H1 (cell line): ENCODE measurements around the gene CHSY1. TPM values are rescaled to one million over a fixed set of nuclear protein-coding genes. Genes with fewer than 3 reads are reported as not detected.

ENCODE experiments used
- CBX5 ChIP-seq: fragments of 300-800, 300-1000 bp; sonication (generic); IDR thresholded peaks from 2 replicates; pipeline ENCODE4 v1.7.1; 2016; ENCODE audit warnings: antibody characterized with exemption, low read length, low read depth
- JUND ChIP-seq: IDR thresholded peaks from 2 replicates; pipeline ENCODE4 v1.6.1; 2011; ENCODE audit warnings: mild to moderate bottlenecking, improper control_type of control experiment, low read length
- SUZ12 ChIP-seq: fragments of 200-600 bp; sonication (generic); IDR thresholded peaks from 2 replicates; pipeline ENCODE4 v1.6.1; 2012; ENCODE audit warnings: mild to moderate bottlenecking, inconsistent platforms, low read length, moderate library complexity, mixed read lengths
- polyA plus RNA-seq, 7 experiments: library from polyadenylated mRNA; depleted of rRNA in 3 of 7; stranded (reverse) in 5 of 7; unstranded in 2 of 7; fragments of >200 nt in 5 of 7; fragments of 200-250 nt in 2 of 7; gene quantifications; 1 replicate in 5 of 7; 2 replicates in 1 of 7; 4 replicates in 1 of 7; pipeline versions ENCODE4 v1.2.1 to v1.2.3, GENCODE V29; 2011 to 2013; ENCODE audit warnings: missing spikeins in 2 of 7, mixed read lengths in 2 of 7
- total RNA-seq: library from RNA; stranded (reverse); fragmentation: NEBNext Ultra II Directional; extraction: Animal tissue kit (Norgen Biotek cat#: 25700); gene quantifications from 2 replicates; pipeline ENCODE4 v1.2.1, GENCODE V29; 2021
- TF ChIP-seq, protein P1 (sequence below), 3 experiments: IDR thresholded peaks; 1 replicate in 2 of 3; 2 replicates in 1 of 3; pipeline versions ENCODE4 v1.5.1 to v1.6.1; 2011; ENCODE audit warnings: low read length in 3 of 3, mild to moderate bottlenecking in 3 of 3, inconsistent platforms in 2 of 3, low read depth in 1 of 3, moderate library complexity in 1 of 3; ENCODE audit not compliant: insufficient read depth in 1 of 3; ENCODE audit errors: control extremely low read depth in 1 of 3
- TF ChIP-seq, protein P2 (sequence below): IDR thresholded peaks from 2 replicates; pipeline ENCODE4 v1.6.1; 2012; ENCODE audit warnings: low read length, inconsistent platforms

CHSY1 gene
- total and polyA plus RNA-seq, 2 of the 8 experiments (the other 6 are each of a cell fraction or from before 2014, with no cell fraction given) = 24.9 to 60.7 TPM

DNA sequence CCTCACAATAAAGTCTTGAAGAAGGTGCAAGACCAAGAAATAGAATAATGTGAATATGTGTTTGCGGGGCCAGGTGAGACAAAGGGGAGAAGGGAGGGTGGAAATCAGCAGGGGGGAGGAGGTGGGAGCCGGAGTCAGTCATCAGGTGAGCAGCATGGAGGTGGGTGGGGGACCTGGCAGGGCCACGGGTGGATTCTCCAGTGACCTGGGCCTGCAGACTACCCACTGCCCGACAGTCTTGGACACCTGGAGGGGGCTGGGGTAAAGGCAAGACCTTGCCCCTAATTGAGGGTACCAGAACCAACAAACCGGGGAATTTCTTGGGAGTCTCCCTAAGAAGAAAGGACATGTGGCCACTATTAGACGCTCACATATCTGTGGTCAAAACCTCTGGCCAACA is 95.8 kb downstream of the CHSY1 start (continued):
- TF ChIP-seq JUND (no peak), CBX5 (no peak), SUZ12 (no peak)
- TF ChIP-seq, protein P1, sequence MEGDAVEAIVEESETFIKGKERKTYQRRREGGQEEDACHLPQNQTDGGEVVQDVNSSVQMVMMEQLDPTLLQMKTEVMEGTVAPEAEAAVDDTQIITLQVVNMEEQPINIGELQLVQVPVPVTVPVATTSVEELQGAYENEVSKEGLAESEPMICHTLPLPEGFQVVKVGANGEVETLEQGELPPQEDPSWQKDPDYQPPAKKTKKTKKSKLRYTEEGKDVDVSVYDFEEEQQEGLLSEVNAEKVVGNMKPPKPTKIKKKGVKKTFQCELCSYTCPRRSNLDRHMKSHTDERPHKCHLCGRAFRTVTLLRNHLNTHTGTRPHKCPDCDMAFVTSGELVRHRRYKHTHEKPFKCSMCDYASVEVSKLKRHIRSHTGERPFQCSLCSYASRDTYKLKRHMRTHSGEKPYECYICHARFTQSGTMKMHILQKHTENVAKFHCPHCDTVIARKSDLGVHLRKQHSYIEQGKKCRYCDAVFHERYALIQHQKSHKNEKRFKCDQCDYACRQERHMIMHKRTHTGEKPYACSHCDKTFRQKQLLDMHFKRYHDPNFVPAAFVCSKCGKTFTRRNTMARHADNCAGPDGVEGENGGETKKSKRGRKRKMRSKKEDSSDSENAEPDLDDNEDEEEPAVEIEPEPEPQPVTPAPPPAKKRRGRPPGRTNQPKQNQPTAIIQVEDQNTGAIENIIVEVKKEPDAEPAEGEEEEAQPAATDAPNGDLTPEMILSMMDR (IDR thresholded peaks at IDR 0.05; ENCODE audit: control extremely low read depth in 1 of 3, insufficient read depth in 1 of 3, low read depth in 1 of 3, low read length in 3 of 3) = no peak
- TF ChIP-seq, protein P2, sequence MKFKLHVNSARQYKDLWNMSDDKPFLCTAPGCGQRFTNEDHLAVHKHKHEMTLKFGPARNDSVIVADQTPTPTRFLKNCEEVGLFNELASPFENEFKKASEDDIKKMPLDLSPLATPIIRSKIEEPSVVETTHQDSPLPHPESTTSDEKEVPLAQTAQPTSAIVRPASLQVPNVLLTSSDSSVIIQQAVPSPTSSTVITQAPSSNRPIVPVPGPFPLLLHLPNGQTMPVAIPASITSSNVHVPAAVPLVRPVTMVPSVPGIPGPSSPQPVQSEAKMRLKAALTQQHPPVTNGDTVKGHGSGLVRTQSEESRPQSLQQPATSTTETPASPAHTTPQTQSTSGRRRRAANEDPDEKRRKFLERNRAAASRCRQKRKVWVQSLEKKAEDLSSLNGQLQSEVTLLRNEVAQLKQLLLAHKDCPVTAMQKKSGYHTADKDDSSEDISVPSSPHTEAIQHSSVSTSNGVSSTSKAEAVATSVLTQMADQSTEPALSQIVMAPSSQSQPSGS = no peak
